Mesothelial cell of epicardium (in vitro differentiated cells): ENCODE results near the gene TAF12. TPM values are rescaled to one million over a fixed set of nuclear protein-coding genes. Genes with fewer than 3 reads are reported as not detected.
A peak's percentile ranks its signal among the peaks of the same experiment; 100 is the strongest.

Experiments used
- DNase-seq, 2 experiments: peaks; one replicate each; pipeline ENCODE4 v3.0.0; 2021; ENCODE audit warnings: low spot score in 2 of 2; ENCODE audit not compliant: unreplicated experiment in 2 of 2
- H3K27ac Mint-ChIP-seq: 2 replicates; pipeline ENCODE4 v1.8.0; 2021; ENCODE audit warnings: mixed read lengths
- H3K27me3 Mint-ChIP-seq: 2 replicates; pipeline ENCODE4 v1.8.0; 2021; ENCODE audit warnings: low read depth, mixed read lengths
- H3K36me3 Mint-ChIP-seq: 2 replicates; pipeline ENCODE4 v1.8.0; 2021; ENCODE audit warnings: mixed read lengths
- H3K4me1 Mint-ChIP-seq: 2 replicates; pipeline ENCODE4 v1.8.0; 2021; ENCODE audit warnings: mixed read lengths
- H3K4me3 Mint-ChIP-seq: 2 replicates; pipeline ENCODE4 v1.8.0; 2021; ENCODE audit warnings: mild to moderate bottlenecking, moderate library complexity, mixed read lengths
- H3K9me3 Mint-ChIP-seq: 2 replicates; pipeline ENCODE4 v1.8.0; 2021; ENCODE audit warnings: mixed read lengths
- total RNA-seq: library from RNA; stranded (reverse); gene quantifications from 3 replicates; pipeline ENCODE4 v1.2.1, GENCODE V29; 2021
- TF ChIP-seq, protein P1 (sequence below): fragments of 200-600 bp; sonication (generic); IDR thresholded peaks from one replicate; pipeline ENCODE4 v1.5.0; 2021; ENCODE audit warnings: antibody characterized with exemption; ENCODE audit not compliant: unreplicated experiment

Gene TAF12
- total RNA-seq, 1 donor from 2014 or later, result 16.7 TPM

DNA sequence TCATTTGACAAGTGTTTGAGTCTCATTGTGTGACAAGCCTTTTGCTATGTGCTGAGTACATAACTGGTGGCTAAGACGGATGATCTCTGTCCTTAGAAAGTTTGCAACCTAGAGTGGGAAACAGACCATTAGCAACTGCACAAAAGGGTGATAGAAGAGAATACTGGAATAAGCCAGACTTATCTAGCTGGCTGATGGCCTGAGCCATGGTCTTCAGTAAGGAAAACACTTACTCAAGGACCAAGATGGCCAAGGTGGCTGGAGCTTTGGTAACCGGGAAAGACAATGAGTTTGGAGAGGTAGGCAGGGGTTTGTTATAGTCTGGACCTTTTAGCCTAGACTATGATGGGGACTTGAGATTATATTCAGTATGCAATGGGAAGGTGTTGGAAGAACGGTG, 1.6 kb upstream of the TAF12 start:
- no peak for DNase-seq
- Mint-ChIP-seq H3K4me3 (peak overlapping the region; percentile 99), H3K4me1 (peaks cover 37% of the 10 kb centered on the region), H3K27ac (peak overlapping the region; percentile 98), H3K36me3 (no peaks in the 10 kb centered on the region), H3K9me3 (no peaks in the 10 kb centered on the region), H3K27me3 (no peaks in the 10 kb centered on the region)
- TF ChIP-seq, protein P1, sequence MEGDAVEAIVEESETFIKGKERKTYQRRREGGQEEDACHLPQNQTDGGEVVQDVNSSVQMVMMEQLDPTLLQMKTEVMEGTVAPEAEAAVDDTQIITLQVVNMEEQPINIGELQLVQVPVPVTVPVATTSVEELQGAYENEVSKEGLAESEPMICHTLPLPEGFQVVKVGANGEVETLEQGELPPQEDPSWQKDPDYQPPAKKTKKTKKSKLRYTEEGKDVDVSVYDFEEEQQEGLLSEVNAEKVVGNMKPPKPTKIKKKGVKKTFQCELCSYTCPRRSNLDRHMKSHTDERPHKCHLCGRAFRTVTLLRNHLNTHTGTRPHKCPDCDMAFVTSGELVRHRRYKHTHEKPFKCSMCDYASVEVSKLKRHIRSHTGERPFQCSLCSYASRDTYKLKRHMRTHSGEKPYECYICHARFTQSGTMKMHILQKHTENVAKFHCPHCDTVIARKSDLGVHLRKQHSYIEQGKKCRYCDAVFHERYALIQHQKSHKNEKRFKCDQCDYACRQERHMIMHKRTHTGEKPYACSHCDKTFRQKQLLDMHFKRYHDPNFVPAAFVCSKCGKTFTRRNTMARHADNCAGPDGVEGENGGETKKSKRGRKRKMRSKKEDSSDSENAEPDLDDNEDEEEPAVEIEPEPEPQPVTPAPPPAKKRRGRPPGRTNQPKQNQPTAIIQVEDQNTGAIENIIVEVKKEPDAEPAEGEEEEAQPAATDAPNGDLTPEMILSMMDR, result no peak

DNA sequence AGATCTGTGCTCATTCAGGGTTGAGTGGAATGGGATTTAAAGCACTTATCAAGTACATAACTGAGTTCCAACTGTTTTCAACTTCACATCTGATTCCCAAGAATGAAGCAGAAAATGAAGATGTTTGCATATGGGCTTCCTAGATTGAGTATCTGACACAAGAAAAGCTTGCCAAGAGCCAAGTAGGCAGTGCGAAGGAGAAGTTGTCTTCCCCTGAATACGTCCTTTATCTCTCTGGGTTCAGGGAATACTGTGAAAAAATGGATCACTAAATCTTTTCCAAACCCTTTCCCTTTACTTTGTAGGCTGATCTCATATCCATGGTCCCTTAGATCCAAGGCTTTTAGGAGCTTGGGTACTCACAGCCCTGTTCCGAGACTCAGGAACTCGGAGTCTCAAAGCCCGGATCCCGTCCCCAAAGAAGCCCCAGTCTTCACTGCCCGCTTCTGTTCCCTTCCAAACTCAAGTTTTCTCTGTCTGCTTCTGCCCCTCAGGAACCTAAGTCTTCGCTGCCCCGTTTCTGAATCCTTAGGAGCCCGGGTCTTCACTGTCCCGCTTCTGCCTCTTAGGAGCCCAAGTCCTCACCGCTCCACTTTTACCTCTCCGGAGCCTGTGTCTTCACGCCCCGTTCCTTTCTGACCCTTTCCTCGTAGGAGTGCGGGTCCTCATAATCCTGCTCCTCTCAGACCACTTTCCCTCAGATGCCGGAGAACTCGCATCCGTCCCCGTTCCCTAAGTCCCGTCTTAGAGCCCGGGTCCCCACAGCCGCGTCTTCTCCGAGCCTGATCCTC, 616 bp downstream of the TAF12 start:
- Mint-ChIP-seq H3K9me3 (no peaks in the 10 kb centered on the region), H3K4me3 (peak overlapping the region; percentile 99), H3K27me3 (no peaks in the 10 kb centered on the region), H3K4me1 (peaks cover 25% of the 10 kb centered on the region), H3K27ac (peak overlapping the region; percentile 98), H3K36me3 (no peaks in the 10 kb centered on the region)
- DNase-seq, result no peak
- TF ChIP-seq, protein P1, result no peak

DNA sequence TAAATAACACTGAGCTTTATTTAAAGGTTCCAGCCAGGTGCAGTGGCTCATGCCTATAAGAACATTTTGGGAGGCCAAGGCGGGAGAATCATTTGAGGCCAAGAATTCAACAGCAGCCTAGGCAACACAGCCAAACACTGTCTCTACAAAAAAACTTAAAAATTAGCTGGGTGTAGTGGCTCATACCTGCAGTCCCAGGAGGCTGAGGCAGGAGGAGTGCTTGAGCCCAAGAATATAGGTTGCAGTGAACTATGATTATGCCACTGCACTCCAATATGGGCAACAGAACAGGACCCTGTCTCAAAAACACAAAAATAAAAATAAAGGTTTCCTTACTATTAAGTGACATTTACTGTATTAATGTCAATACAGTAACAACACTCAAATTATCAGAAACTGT, 2.1 kb downstream of the TAF12 start:
- Mint-ChIP-seq H3K9me3 (no peaks in the 10 kb centered on the region), H3K27ac (no peak overlapping the region), H3K4me3 (peak overlapping the region; percentile 99), H3K27me3 (no peaks in the 10 kb centered on the region), H3K4me1 (peaks cover 23% of the 10 kb centered on the region), H3K36me3 (no peaks in the 10 kb centered on the region)
- no peak for DNase-seq
- TF ChIP-seq, protein P1, result peak; percentile 28

DNA sequence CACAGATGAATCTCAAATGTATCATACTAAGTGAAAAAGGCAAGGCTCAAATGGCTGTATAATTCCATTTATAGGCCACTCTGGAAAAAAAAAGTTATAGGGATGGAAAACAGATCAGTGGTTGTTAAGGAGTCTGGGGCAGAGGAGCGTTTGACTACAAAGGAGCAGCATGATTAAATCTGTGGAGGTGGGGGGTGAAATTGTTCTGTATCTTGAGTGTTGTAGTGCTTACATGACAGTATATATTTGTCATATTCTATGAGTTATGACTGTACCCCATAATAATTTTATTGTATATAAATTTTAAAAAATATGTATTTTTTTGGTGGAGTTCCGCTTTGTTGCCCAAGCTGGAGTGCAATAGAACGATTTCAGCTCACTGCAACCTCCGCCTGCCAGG, 10.3 kb downstream of the TAF12 start:
- Mint-ChIP-seq H3K27me3 (no peaks in the 10 kb centered on the region), H3K27ac (no peak overlapping the region), H3K4me1 (no peaks in the 10 kb centered on the region), H3K9me3 (peaks cover 3% of the 10 kb centered on the region), H3K4me3 (no peak overlapping the region), H3K36me3 (peaks cover 6% of the 10 kb centered on the region)
- no peak for DNase-seq
- TF ChIP-seq, protein P1, result no peak

DNA sequence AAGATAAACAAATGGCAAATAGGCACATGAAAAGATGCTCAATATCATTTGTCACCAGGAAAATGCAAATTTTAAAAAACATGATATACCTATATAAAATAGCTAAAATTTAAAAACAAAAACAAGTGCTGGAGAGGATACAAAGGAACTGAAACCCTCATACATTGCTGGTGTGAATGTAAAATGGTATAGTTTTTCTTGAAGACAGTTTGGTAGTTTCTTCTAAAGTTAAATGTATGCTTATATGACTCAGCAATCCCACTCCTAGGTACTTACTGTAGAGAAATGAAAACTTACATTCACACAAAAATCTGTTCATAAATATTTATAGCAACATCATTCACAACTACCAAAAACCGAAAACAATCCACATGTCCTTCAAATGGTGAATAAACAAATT, 11.2 kb downstream of the TAF12 start:
- H3K36me3 Mint-ChIP-seq, result peaks cover 6% of the 10 kb centered on the region

More for the DNA sequence above, 11.2 kb downstream of the TAF12 start:
- Mint-ChIP-seq H3K27ac (no peak overlapping the region), H3K4me1 (no peaks in the 10 kb centered on the region), H3K4me3 (no peak overlapping the region), H3K9me3 (peaks cover 3% of the 10 kb centered on the region), H3K27me3 (no peaks in the 10 kb centered on the region)
- TF ChIP-seq, protein P1, result no peak
- no peak for DNase-seq
